ENCODE measurements around the gene PKHD1.

DNA sequence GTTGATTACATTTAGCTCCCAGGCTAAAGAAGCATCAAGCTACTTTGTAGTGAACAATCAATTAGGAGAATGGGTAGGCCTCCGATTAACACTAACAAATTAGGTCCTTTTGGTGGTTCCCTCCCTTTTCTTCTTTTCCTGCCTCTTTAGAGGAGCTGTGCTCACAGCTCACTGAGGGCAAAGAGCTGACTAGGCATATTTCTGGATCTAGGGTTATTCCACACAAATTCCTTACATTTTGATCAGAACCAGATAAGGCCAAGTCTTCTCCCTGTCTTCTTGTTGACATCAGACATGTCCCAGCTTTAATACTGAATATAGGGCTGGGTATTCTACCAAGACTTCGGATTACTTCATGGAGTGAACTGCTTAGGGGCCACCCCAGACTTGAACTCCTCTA, 119.1 kb downstream of the PKHD1 start:
- TF ChIP-seq CTCF (conservative IDR thresholded peaks at IDR 0.05; ENCODE audit: low read depth, low read length): no peak
- TF ChIP-seq EZH2 (IDR thresholded peaks at IDR 0.05; ENCODE audit: borderline replicate concordance, low read depth, low read length, poor library complexity, severe bottlenecking): no peak
